GM18868 (cell line): Measurements from ENCODE around the gene ERC1.

Experiments
- ATAC-seq: cut with Tn5 transposase; IDR thresholded peaks from one replicate; pipeline ENCODE4 v1.9.1; 2021; ENCODE audit warnings: mild to moderate bottlenecking, moderate library complexity; ENCODE audit not compliant: unreplicated experiment

Gene ERC1

GRCh38 chr12:1499351-1499750 is 508.3 kb downstream of the ERC1 start:
- ATAC-seq: no peak

- no peak for ATAC-seq
Observed at GRCh38 chr12:1500095-1500801, 509.2 kb downstream of the ERC1 start.

GRCh38 chr12:1501001-1501400 is 510.0 kb downstream of the ERC1 start:
- no peak for ATAC-seq

GRCh38 chr12:1501695-1502378 is 510.8 kb downstream of the ERC1 start:
- no peak for ATAC-seq

GRCh38 chr12:1502379-1502720 is 511.3 kb downstream of the ERC1 start:
- no peak for ATAC-seq

- ATAC-seq: no peak
Observed at GRCh38 chr12:1502831-1503230, 511.8 kb downstream of the ERC1 start.

GRCh38 chr12:1503281-1503711 is 512.3 kb downstream of the ERC1 start:
- ATAC-seq: no peak

- ATAC-seq: no peak
Observed at GRCh38 chr12:1504304-1504894, 513.4 kb downstream of the ERC1 start.

GRCh38 chr12:1504895-1505311 is 513.9 kb downstream of the ERC1 start:
- no peak for ATAC-seq

- no peak for ATAC-seq
Observed at GRCh38 chr12:1505576-1505975, 514.6 kb downstream of the ERC1 start.

GRCh38 chr12:1507308-1507707 is 516.3 kb downstream of the ERC1 start:
- no peak for ATAC-seq

GRCh38 chr12:1509413-1510052 is 518.5 kb downstream of the ERC1 start:
- no peak for ATAC-seq

GRCh38 chr12:1510056-1510812 is 519.2 kb downstream of the ERC1 start:
- ATAC-seq: no peak

GRCh38 chr12:1515010-1515409 is 524.0 kb downstream of the ERC1 start:
- ATAC-seq: no peak

GRCh38 chr12:1515428-1515827 is 524.4 kb downstream of the ERC1 start:
- ATAC-seq: no peak

GRCh38 chr12:1517007-1517406 is 526.0 kb downstream of the ERC1 start:
- no peak for ATAC-seq

- no peak for ATAC-seq
Observed at GRCh38 chr12:1517734-1518525, 526.9 kb downstream of the ERC1 start.

- ATAC-seq: no peak
Observed at GRCh38 chr12:1518591-1519516, 527.8 kb downstream of the ERC1 start.

- no peak for ATAC-seq
Observed at GRCh38 chr12:1519642-1520041, 528.6 kb downstream of the ERC1 start.
